HG03066 (cell line): Measurements from ENCODE around the gene LRRN2.
A peak's percentile ranks its signal among the peaks of the same experiment; 100 is the strongest.
"Not testable (repeated sequence)": the region's sequence is repeated elsewhere in the genome, so short reads cannot be mapped to it uniquely, and the experiment has no call there.

Experiments
- ATAC-seq: cut with Tn5 transposase; IDR thresholded peaks from one replicate; pipeline ENCODE4 v1.9.1; 2021; ENCODE audit warnings: low read depth; ENCODE audit not compliant: unreplicated experiment

LRRN2 gene

DNA sequence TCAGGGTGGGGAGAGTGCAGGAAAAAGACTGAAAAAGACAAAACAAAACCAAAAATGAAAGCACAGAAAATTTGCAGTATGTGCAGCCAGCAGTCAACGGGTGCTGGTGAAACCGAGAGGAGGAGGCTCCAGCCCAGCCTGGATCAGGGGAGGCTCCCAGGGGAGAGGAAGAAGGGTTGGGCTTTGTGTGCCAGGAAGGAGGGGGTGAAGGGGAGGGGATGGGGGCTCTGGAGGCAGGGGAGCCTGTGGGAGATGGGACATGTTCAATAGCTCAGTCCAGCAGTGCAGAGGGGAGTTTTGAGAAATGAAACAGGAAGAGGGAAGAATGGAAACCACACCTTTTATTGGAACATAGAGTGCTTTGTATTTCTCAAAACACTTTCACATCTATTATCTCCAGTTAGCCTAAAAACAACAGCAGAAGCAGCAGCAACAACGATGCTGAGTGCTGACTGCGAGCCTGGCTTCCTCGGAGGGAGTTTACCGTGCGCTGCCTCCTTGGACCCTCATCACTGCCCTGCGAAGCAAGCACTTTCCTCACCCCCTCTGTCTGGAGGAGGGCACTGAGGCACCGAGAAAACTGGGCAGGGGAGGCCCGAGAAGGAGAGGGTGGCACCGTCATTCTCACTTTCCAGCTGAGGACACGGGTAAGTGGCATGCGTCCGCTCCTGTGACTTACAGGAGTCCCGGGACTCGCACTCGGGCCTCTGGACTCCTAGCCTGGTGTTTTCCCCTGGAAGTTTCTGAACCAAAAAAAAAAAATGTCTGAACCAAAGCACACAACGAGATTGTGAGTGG, 106.5 kb downstream of the LRRN2 start:
- peak; percentile 78 for ATAC-seq

DNA sequence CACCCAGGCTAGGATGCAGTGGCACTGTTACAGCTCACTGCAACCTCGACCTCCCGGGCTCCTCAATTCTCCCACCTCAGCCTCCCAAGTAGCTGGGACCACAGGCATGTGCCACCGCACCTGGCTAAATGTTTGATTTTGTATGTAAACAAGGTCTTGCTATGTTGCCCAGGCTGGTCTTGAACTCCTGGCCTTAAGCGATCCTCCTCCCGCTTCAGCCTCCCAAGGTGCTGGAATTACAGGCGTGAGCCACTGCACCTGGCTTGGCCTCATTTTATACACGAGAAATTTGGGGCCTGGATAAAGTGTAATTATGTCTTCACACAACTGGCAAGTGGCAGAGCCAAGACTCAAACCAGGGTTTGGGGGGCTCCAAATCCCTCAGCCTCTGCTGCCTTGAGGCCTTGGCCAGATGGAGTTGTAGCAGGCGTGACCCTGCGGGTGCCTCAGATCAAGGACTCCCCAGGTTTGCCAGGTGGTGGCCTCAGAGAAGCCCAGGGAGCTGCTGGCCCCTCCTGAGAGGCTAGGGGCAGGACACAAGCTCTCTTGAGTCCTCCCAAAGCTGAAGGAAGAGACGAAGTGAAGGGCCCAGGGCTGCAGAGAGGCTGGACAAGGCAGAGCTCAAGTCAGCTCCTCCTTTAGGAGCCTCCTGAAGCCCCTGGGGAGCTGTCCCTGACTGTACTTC, 107.6 kb downstream of the LRRN2 start:
- ATAC-seq, result no peak

DNA sequence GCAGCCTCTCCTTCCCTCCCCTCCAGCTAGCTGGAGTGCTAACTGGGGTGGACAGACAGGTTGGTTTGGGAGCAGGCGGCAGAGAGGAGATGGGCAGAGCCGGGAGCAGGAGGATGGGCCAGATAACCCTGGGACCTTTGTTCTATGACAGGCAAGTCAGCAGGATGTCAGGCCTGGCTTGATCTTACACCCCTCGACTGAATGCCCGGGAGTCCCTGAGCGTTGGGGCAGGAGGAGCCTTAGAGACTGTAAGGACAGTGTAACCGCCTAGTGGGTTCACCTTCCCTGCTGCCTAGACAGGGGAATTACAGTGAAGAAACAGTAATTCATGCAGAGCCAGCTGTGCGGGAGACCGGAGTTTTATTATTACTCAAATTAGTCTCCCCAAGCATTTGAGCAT, 109.1 kb downstream of the LRRN2 start:
- ATAC-seq, result no peak

- no peak for ATAC-seq
These were observed 110.0 kb downstream of the LRRN2 start for GRCh38 chr1:204575221-204576190.

- no peak for ATAC-seq
These were observed 110.7 kb downstream of the LRRN2 start for GRCh38 chr1:204574865-204575163.

GRCh38 chr1:204574016-204574864, 111.3 kb downstream of the LRRN2 start:
- ATAC-seq, result no peak

DNA sequence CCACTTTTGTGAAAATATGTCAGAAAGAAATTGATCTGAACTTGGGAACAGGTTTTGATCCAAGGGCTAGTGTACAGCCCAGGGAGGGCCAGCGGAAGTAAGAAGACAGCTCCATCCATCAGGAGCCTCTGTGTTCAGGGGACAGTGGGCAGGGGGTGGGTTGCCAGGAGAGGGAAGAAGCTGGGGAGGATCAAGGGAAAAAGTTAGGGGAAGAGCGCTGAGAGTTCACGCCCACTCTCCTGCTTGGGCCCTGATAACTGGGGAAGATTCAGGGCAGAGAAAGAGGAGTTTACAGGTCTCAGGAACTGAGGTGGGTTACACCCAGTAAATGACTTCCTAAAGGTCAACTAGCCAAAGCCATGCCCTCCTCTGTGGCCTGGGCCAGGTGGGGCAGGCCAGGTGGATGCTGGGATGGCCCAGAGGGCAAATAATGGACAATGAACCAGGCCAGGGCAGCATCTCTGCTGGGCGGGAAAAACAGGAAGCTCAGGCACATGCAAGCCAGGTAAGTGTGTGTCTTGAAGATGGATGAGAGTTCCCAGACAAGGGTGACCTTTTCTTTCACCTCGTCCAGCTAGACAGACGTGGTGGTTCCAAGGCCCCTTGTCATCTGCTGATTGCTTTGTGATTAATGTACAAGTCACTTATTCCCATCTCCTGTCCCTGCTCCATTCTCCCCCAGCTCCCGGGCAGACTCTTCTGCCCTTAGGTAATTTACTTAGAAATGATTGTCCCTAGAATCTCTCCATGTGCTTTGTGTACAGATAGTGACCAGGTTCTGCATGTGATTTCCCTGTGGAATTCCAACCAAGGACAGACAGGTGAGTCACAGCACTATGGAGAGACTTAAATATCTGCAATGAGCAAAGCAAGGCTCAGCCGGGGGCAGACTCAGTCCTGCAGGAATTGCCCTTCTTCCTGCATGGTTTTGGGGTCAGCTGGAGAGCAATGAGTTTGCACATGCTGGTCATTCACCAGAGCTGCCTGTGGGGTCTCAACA, 112.3 kb downstream of the LRRN2 start:
- ATAC-seq, result no peak

DNA sequence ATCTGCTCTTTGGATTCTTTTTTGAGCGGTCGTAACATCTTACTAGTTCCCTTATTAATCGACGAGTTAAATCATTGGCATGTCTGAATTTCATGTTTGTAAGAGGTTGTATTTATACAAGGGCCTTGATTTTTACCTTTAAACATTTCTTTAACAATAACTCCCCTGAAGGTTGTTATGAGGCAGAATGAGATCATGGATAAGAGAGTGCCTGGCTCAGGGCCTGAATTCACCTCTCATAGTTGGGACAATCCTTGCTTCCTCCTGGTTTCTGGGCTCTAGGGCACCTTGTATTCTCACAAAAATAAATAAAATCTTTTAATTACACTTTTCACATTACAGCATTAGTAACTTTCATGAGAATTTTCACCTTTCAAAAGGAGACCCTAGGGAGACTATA, 113.9 kb downstream of the LRRN2 start:
- ATAC-seq, result no peak

- no peak for ATAC-seq
These were observed 114.4 kb downstream of the LRRN2 start for GRCh38 chr1:204571128-204571527.

- ATAC-seq, result not testable (repeated sequence)
These were observed 115.5 kb downstream of the LRRN2 start for GRCh38 chr1:204570021-204570420.

GRCh38 chr1:204569478-204569877, 116.1 kb downstream of the LRRN2 start:
- ATAC-seq, result no peak

GRCh38 chr1:204568576-204569315, 116.8 kb downstream of the LRRN2 start:
- no peak for ATAC-seq
